ENCODE results near the gene ACVR1C.

DNA sequence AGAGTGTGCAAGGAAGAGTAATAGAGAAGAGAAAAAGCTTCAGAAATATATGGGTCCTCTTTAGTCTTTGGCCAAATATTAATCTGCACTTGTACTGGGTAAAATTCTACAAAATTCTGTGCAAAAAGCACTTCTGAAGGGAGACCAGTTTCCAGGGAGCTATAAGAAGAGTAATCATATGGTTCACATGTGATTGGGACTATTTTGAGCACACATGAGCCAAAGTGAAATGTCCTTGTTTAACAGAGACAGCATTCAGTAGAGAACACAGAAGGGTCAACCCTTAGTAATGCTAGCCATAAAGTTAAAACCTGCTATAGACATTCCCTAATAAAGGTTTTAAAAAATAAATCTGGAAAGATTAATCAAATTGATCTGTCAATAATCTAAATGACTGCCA lies 49.3 kb upstream of the ACVR1C start:
- TF ChIP-seq, protein P1, sequence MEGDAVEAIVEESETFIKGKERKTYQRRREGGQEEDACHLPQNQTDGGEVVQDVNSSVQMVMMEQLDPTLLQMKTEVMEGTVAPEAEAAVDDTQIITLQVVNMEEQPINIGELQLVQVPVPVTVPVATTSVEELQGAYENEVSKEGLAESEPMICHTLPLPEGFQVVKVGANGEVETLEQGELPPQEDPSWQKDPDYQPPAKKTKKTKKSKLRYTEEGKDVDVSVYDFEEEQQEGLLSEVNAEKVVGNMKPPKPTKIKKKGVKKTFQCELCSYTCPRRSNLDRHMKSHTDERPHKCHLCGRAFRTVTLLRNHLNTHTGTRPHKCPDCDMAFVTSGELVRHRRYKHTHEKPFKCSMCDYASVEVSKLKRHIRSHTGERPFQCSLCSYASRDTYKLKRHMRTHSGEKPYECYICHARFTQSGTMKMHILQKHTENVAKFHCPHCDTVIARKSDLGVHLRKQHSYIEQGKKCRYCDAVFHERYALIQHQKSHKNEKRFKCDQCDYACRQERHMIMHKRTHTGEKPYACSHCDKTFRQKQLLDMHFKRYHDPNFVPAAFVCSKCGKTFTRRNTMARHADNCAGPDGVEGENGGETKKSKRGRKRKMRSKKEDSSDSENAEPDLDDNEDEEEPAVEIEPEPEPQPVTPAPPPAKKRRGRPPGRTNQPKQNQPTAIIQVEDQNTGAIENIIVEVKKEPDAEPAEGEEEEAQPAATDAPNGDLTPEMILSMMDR (IDR thresholded peaks at IDR 0.05), result no peak
- TF ChIP-seq POLR2A (IDR thresholded peaks at IDR 0.05), result no peak
